Nephron progenitor cell (in vitro differentiated cells): ENCODE measurements around the gene NT5C1A.

ENCODE experiments used
- DNase-seq: peaks from one replicate; pipeline ENCODE4 v3.0.0; 2021
- H3K27ac Mint-ChIP-seq: 2 replicates; pipeline ENCODE4 v1.8.0; 2021; ENCODE audit warnings: mild to moderate bottlenecking, moderate library complexity, mixed read lengths
- H3K27me3 Mint-ChIP-seq: 2 replicates; pipeline ENCODE4 v1.8.0; 2021; ENCODE audit warnings: mild to moderate bottlenecking, low read depth, mixed read lengths; ENCODE audit not compliant: poor library complexity
- H3K36me3 Mint-ChIP-seq: 2 replicates; pipeline ENCODE4 v1.8.0; 2021; ENCODE audit warnings: low read depth, mixed read lengths
- H3K4me1 Mint-ChIP-seq: 2 replicates; pipeline ENCODE4 v1.8.0; 2021; ENCODE audit warnings: mixed read lengths
- H3K4me3 Mint-ChIP-seq: 2 replicates; pipeline ENCODE4 v1.8.0; 2021; ENCODE audit warnings: mild to moderate bottlenecking, moderate library complexity, mixed read lengths
- H3K9me3 Mint-ChIP-seq: 2 replicates; pipeline ENCODE4 v1.8.0; 2021; ENCODE audit warnings: mild to moderate bottlenecking, moderate library complexity, mixed read lengths
- CTCF ChIP-seq: fragments of 200-600 bp; sonication (generic); IDR thresholded peaks from 2 replicates; pipeline ENCODE4 v1.5.0; 2021; ENCODE audit warnings: antibody characterized with exemption

Gene NT5C1A

GRCh38 chr1:39655578-39656268, 16.2 kb downstream of the NT5C1A start:
- no peak for TF ChIP-seq CTCF
- DNase-seq = no peak
- no peaks in the 10 kb centered on the region for H3K36me3 Mint-ChIP-seq
- H3K4me3 Mint-ChIP-seq = no peak overlapping the region
- H3K9me3 Mint-ChIP-seq = no peaks in the 10 kb centered on the region
- peaks cover 45% of the 10 kb centered on the region for H3K27me3 Mint-ChIP-seq
- H3K27ac Mint-ChIP-seq = no peak overlapping the region
- peaks cover 16% of the 10 kb centered on the region for H3K4me1 Mint-ChIP-seq

- Mint-ChIP-seq H3K27me3 (peaks cover 36% of the 10 kb centered on the region), H3K4me3 (no peak overlapping the region), H3K27ac (no peak overlapping the region), H3K4me1 (peaks cover 16% of the 10 kb centered on the region), H3K36me3 (no peaks in the 10 kb centered on the region), H3K9me3 (no peaks in the 10 kb centered on the region)
- no peak for TF ChIP-seq CTCF
- DNase-seq = no peak
Observed at GRCh38 chr1:39654291-39654690, 17.6 kb downstream of the NT5C1A start.

GRCh38 chr1:39653546-39654031, 18.3 kb downstream of the NT5C1A start:
- DNase-seq = peak; percentile 81
- Mint-ChIP-seq H3K36me3 (no peaks in the 10 kb centered on the region), H3K27me3 (peaks cover 32% of the 10 kb centered on the region), H3K27ac (no peak overlapping the region), H3K4me1 (peaks cover 16% of the 10 kb centered on the region), H3K4me3 (no peak overlapping the region), H3K9me3 (no peaks in the 10 kb centered on the region)
- peak; percentile 96 for TF ChIP-seq CTCF

GRCh38 chr1:39652554-39652953, 19.4 kb downstream of the NT5C1A start:
- no peaks in the 10 kb centered on the region for H3K9me3 Mint-ChIP-seq
- peaks cover 35% of the 10 kb centered on the region for H3K27me3 Mint-ChIP-seq
- no peak overlapping the region for H3K27ac Mint-ChIP-seq
- DNase-seq = no peak
- H3K36me3 Mint-ChIP-seq = no peaks in the 10 kb centered on the region
- H3K4me3 Mint-ChIP-seq = no peak overlapping the region
- no peak for TF ChIP-seq CTCF
- H3K4me1 Mint-ChIP-seq = peaks cover 21% of the 10 kb centered on the region

GRCh38 chr1:39652105-39652504, 19.8 kb downstream of the NT5C1A start:
- Mint-ChIP-seq H3K27ac (no peak overlapping the region), H3K4me3 (no peak overlapping the region), H3K4me1 (peaks cover 25% of the 10 kb centered on the region), H3K27me3 (peaks cover 35% of the 10 kb centered on the region), H3K36me3 (no peaks in the 10 kb centered on the region), H3K9me3 (no peaks in the 10 kb centered on the region)
- no peak for TF ChIP-seq CTCF
- no peak for DNase-seq

GRCh38 chr1:39650431-39650830, 21.5 kb downstream of the NT5C1A start:
- DNase-seq = no peak
- Mint-ChIP-seq H3K27ac (no peak overlapping the region), H3K27me3 (peaks cover 26% of the 10 kb centered on the region), H3K36me3 (no peaks in the 10 kb centered on the region), H3K4me1 (peaks cover 42% of the 10 kb centered on the region), H3K4me3 (no peak overlapping the region), H3K9me3 (no peaks in the 10 kb centered on the region)
- TF ChIP-seq CTCF = no peak
